HG03097 (cell line): Measurements from ENCODE around the gene CST9L.

Source experiments
- ATAC-seq: cut with Tn5 transposase; IDR thresholded peaks from one replicate; pipeline ENCODE4 v1.9.1; 2021; ENCODE audit not compliant: unreplicated experiment, low FRiP score

Gene CST9L

DNA sequence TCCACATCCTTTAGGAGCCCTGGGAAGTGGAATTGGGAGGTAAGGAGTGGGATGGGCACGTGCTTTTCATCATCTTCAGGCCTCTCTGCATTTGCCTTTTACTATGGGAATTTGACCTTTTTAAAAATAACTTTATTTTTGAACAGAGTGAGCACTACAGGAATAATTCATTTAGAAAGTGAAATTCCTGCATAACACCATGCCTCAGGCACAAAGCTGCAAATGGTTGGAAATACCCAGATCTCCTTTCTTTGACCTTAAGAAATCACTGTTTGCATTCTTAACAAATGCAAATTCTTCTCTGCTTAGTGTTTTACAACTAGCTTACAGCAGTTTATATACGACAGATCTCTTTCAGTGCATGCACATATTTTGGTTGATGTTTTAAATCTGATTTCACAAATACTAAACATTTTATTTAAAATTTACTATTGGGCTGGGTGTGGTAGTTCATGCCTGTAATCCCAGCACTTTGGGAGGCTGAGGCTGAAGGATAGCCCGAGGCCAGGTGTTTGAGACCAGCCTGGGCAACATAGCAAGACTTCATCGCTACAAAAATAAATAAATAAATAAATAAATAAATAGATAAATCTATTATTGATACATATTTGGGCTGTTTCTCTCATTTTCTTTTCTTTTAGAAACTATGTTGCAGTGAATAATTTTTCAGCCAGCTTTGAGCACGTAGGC, 52.9 kb downstream of the CST9L start:
- ATAC-seq: no peak

DNA sequence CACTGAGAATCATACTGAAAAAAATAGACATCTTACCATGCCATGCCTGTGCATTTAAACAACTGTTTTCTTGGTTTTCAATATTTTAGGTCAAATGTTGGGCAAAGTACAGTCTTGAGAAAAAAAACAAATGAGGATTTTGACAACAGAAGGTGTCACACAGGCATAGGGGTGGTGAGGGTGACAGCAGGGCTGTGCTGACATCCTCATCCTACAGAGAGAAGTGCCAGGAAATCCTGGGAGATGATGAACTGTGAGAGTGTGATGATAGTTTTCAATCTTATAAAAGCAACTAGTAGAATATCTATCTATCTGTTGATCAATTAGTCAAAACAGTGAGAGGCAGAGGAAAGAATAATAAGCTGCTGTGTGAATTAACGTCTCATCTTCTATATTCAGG, 53.4 kb downstream of the CST9L start:
- no peak for ATAC-seq
